ENCODE measurements around the gene UNC5A.

DNA sequence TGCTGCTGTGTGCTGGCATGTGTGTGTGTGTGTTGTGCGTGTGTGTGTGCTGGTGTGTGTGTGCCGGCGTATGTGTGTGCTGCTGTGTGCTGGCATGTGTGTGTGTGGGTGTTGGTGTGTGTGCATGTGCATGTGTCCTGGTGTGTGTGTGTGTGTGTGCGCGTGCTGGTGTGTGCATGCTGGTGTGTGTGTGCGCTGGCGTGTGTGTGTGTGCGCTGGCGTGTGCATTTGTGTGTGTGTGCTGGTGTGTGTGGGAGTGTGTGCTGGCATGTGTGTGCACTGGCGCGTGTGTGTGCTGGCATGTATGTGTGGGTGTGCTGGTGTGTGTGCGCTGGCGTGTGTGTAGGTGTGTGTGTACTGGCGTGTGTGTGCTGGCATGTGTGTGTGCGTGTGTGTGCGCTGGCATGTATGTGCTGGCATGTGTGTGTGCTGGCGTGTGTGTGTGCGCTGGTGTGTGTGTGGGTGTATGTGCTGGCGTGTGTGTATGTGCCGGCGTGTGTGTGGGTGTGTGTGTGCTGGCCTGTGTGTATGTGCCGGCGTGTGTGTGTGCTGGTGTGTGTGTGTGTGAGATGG lies 20.1 kb downstream of the UNC5A start:
- TF ChIP-seq EZH2phosphoT487 (IDR thresholded peaks at IDR 0.05; ENCODE audit: borderline replicate concordance, low read length): no peak
- TF ChIP-seq, protein P1, sequence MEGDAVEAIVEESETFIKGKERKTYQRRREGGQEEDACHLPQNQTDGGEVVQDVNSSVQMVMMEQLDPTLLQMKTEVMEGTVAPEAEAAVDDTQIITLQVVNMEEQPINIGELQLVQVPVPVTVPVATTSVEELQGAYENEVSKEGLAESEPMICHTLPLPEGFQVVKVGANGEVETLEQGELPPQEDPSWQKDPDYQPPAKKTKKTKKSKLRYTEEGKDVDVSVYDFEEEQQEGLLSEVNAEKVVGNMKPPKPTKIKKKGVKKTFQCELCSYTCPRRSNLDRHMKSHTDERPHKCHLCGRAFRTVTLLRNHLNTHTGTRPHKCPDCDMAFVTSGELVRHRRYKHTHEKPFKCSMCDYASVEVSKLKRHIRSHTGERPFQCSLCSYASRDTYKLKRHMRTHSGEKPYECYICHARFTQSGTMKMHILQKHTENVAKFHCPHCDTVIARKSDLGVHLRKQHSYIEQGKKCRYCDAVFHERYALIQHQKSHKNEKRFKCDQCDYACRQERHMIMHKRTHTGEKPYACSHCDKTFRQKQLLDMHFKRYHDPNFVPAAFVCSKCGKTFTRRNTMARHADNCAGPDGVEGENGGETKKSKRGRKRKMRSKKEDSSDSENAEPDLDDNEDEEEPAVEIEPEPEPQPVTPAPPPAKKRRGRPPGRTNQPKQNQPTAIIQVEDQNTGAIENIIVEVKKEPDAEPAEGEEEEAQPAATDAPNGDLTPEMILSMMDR (conservative IDR thresholded peaks at IDR 0.05; ENCODE audit: low read depth, low read length): no peak

Data from PC-3 (cell line).